ENCODE data around the gene EFCAB8.
"Not testable (repeated sequence)": the region's sequence is repeated elsewhere in the genome, so short reads cannot be mapped to it uniquely, and the experiment has no call there.

Gene EFCAB8

DNA sequence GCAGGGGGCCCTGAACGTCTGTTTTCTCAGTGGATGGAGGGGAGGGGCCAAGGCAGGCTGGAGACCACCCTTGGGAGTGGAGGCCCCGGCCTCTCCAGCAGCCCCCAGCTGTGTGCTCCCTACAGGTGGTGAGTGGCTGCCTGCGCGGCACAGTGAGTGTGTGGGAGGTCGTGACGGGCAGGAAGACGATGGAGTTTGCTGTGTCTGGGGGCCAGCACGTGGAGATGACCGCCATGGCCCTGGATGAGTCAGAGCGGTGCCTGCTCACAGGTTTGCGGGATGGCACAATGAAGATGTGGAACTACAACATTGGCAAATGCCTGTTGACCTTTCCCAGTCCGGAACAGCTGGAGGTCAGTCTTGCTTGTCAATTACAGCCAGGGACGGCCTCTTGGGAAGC lies 52.6 kb downstream of the EFCAB8 start:
- DNase-seq: no peak

DNA sequence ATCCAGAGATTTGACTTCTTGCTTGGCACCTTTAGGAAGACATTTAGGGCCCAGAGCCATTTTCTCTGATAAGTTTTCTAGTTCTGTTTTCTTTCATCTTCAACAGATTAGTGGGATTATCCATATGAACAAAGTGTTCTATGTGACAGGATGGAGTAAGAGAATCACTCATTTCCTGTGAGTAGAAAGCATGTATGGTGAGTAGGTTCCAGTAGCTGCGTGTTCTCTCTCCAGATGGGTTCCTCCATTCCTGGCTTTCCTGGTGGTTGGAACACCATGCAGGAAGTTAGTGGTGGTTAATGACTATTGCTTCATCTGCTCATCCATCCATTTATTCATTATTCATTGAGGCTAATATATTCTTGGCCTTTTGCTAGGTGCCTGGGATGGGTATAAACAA lies 54.0 kb downstream of the EFCAB8 start:
- DNase-seq: no peak

DNA sequence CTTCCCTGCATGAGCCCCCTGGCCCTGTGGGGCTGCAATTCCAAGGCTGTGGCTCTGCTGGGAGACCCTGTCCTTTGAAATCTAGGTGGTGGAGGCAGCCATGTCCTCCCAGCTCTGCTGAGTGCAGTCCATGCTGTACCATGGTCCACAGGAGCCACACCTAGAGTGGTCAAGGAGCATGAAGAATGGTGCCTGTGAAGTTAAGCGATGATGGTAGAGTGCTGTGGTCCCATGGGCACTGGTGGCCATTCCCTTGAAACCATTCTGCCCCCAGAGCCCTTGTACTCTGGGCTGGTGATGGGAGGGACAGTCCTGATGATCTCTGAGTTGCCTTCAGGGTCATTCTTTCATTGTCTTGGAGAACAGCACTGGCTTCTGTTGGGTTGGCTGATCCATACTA lies 55.3 kb downstream of the EFCAB8 start:
- no peak for DNase-seq

GRCh38 chr20:32917191-32917950 lies 58.6 kb downstream of the EFCAB8 start:
- no peak for DNase-seq

GRCh38 chr20:32918296-32918695 lies 59.6 kb downstream of the EFCAB8 start:
- DNase-seq: no peak

- no peak for DNase-seq
Measured at GRCh38 chr20:32918751-32919150, 60.0 kb downstream of the EFCAB8 start.

DNA sequence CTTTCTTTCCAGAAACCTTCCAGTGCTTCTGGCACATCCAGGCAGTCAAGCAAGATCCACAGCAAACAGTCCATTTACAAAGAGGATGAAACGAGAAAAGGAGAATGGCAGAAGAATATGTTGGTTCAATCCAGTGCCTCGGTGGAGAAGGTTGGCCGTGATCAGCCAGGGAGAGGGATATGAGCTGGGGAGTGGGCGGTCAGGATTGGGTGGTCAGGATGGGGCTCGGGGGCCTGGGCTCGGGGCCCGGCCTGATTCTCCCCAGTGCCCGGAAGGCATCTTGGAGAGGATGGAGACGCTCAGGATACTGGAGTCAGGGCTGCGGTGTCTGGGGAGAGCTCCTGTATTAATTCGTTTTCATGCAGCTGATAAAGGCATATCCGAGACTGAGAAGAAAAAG lies 61.3 kb downstream of the EFCAB8 start:
- no peak for DNase-seq

- no peak for DNase-seq
Measured at GRCh38 chr20:32920530-32921298, 62.0 kb downstream of the EFCAB8 start.

- no peak for DNase-seq
Measured at GRCh38 chr20:32922466-32922865, 63.7 kb downstream of the EFCAB8 start.

- DNase-seq: no peak
Measured at GRCh38 chr20:32924781-32925180, 66.1 kb downstream of the EFCAB8 start.

- no peak for DNase-seq
Measured at GRCh38 chr20:32925481-32926196, 66.9 kb downstream of the EFCAB8 start.

- DNase-seq: no peak
Measured at GRCh38 chr20:32929162-32929561, 70.4 kb downstream of the EFCAB8 start.

DNA sequence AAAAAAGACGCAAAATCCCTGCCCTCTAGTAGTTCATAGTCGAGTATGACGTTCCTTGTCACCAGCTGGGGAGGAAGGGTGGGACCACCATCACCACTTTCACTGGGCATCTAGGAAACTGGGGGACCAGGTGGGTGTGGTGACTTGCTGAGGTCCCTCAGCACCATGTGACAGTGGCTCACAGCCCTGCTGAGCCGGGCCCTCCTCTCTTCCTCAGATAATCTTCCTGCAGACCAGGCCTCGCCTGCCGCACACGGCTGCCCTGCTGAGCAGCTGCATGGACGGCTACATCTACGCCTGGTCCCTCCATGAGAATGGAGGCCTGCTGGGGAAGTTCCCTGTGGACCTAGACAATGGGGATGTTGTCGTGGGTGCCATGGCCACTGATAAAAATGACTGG lies 71.5 kb downstream of the EFCAB8 start:
- DNase-seq: no peak

- DNase-seq: no peak
Measured at GRCh38 chr20:32930701-32931100, 72.0 kb downstream of the EFCAB8 start.

- DNase-seq: no peak
Measured at GRCh38 chr20:32934580-32934979, 75.9 kb downstream of the EFCAB8 start.

- DNase-seq: peak; percentile 14
Measured at GRCh38 chr20:32941155-32941885, 82.6 kb downstream of the EFCAB8 start.

- DNase-seq: no peak
Measured at GRCh38 chr20:32943490-32944052, 84.8 kb downstream of the EFCAB8 start.

GRCh38 chr20:32945710-32946221 lies 87.0 kb downstream of the EFCAB8 start:
- DNase-seq: peak; percentile 9

DNA sequence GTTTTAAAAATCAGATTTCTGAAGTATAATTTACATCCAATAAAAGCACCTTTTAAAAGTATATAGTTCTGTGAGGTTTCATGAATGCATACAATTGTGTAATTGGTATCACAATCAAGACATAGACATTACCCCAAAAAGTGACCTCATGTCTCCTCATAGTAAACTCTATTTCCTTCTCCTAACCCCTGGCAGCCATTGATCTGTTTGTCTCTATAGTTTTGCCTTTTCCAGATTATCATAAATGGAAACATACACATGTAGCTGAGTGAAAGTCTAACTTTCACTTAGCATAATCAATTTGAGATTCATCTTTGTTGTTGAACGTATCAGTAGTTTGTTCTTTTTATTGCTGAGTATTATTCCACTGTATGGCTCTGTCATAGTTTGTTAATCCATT lies 87.9 kb downstream of the EFCAB8 start:
- DNase-seq: no peak

DNA sequence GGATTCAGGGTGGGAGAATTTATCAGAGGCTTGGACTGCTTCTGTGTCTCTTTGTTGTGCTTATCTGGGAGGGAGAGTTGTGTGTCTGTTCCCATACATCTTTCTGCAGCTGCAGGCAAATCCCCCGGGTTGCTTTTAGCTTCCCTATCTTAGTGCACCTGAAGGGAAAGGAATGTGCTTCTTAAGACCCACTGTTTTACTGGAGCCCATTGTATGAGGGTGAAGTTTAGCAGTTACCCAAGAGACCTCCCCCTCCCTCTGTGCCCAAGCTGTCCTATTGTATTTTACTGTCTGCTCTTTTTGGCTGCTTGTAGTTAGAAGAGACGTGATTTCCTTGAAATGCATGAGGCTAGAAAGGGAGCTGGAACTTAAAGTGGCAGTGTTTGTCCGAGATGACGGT lies 91.8 kb downstream of the EFCAB8 start:
- not testable (repeated sequence) for DNase-seq

- no peak for DNase-seq
Measured at GRCh38 chr20:32957459-32957858, 98.7 kb downstream of the EFCAB8 start.

DNA sequence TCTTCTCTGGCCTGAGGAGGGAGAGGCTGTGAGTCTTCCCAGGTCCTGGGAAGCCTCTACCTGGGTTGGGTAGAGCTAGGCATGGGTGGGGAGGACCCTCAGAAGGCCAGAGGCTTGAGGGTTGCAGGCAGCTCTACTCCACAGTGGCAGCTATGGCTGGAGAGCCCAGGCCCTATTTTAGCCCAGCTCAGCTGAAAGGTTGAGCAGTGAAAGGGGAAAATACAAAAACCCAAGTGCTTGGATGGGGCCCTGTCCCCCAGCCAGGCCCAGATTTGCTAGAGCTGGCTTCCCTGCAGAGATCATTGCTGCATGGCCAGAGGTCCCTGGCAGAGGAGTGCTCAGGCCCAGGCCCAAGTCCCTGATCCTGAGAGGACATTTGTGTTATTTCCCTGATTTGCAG lies 99.9 kb downstream of the EFCAB8 start:
- no peak for DNase-seq

All from fibroblast of skin of scalp (primary cell).